Neutrophil (primary cell): ENCODE measurements around the gene WNT7B.

Source experiments
- H3K27ac ChIP-seq: fragments of 200-600 bp; sonication (generic); 2 replicates; pipeline ENCODE4 v1.5.1; 2016; ENCODE audit warnings: mild to moderate bottlenecking, moderate library complexity
- H3K27me3 ChIP-seq: fragments of 200-600 bp; sonication (generic); 2 replicates; pipeline ENCODE4 v1.6.0; 2016; ENCODE audit warnings: mild to moderate bottlenecking
- H3K36me3 ChIP-seq: fragments of 200-600 bp; sonication (generic); 2 replicates; pipeline ENCODE4 v1.5.1; 2017
- H3K4me1 ChIP-seq, 2 experiments: fragments of 200-600 bp in 1 of 2; sonication (generic) in 1 of 2; 1 replicate in 1 of 2; 2 replicates in 1 of 2; pipeline versions ENCODE4 v1.5.1 to v1.6.1; 2013 to 2016; ENCODE audit warnings: low read depth in 1 of 2, low read length in 1 of 2, mild to moderate bottlenecking in 1 of 2, moderate library complexity in 1 of 2; ENCODE audit not compliant: control insufficient read depth in 1 of 2, insufficient read depth in 1 of 2
- H3K4me3 ChIP-seq, 2 experiments: fragments of 200-600 bp in 1 of 2; sonication (generic) in 1 of 2; 1 replicate in 1 of 2; 2 replicates in 1 of 2; pipeline ENCODE4 v1.5.1; 2013 to 2016; ENCODE audit warnings: low read depth in 1 of 2, low read length in 1 of 2, mild to moderate bottlenecking in 1 of 2, moderate library complexity in 1 of 2
- H3K9me3 ChIP-seq: fragments of 200-600 bp; sonication (generic); 2 replicates; pipeline ENCODE4 v1.5.1; 2016
- TF ChIP-seq, protein P1 (sequence below): fragments of 200-600 bp; sonication (generic); IDR thresholded peaks from 2 replicates; pipeline ENCODE4 v1.5.1; 2016; ENCODE audit warnings: antibody characterized with exemption

The WNT7B gene

DNA sequence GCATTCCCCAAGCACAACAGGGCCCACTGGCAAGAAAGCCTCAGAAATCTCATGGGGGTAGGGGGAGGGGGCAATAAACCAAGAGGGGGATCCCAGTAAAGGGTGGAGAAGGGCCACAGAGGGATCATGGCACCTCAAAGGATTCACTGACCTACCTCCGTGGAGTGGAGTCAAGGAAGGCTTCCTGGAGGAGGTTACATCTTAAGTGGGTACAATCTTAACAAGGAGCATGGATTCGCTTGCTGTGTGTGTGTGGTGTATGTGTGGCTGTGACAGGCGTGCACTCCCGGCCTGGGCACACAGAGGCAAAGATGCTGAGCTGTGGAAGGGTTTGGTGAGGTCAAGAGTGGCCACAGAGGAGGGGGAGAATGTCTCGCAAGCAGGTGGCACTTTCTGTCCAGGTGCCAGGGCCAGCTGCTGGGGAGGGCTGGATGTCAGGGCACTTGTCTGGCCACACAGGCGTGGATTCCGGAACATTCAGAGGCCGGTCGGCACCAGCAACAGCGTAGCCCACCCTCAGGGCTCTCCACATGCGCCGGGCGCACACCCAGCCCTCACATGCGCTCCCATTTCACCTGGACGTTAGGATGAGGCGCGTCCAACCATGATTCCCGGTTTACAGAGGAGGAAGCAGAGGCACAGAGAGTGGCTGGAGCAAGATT is 43.3 kb downstream of the WNT7B start:
- H3K4me1 ChIP-seq = no peaks in the 10 kb centered on the region
- no peaks in the 10 kb centered on the region for H3K9me3 ChIP-seq
- H3K4me3 ChIP-seq = no peak overlapping the region
- H3K36me3 ChIP-seq = no peaks in the 10 kb centered on the region
- TF ChIP-seq, protein P1, sequence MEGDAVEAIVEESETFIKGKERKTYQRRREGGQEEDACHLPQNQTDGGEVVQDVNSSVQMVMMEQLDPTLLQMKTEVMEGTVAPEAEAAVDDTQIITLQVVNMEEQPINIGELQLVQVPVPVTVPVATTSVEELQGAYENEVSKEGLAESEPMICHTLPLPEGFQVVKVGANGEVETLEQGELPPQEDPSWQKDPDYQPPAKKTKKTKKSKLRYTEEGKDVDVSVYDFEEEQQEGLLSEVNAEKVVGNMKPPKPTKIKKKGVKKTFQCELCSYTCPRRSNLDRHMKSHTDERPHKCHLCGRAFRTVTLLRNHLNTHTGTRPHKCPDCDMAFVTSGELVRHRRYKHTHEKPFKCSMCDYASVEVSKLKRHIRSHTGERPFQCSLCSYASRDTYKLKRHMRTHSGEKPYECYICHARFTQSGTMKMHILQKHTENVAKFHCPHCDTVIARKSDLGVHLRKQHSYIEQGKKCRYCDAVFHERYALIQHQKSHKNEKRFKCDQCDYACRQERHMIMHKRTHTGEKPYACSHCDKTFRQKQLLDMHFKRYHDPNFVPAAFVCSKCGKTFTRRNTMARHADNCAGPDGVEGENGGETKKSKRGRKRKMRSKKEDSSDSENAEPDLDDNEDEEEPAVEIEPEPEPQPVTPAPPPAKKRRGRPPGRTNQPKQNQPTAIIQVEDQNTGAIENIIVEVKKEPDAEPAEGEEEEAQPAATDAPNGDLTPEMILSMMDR = no peak
- H3K27me3 ChIP-seq = peaks cover 58% of the 10 kb centered on the region
- no peak overlapping the region for H3K27ac ChIP-seq

DNA sequence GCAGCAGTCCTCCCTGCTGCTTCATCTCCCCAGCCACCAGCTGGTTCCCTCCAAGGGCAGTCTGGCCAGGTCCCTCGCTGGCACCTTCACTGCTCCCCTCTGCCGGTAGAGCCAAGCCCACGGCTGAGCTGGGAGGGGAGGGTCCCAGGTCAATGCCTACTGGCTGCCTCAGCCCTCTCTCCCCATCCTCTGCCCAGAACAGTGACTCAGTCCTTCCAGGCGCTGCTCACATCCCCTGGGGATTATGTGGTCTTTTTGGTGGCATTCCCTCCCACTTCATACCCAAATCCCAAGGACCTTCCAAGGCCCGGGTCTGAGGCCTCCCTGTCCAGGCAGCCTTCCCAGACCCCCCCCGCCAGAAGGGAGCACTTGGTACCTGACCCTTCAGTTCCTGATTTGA is 44.9 kb downstream of the WNT7B start:
- Histone ChIP-seq H3K9me3 (no peaks in the 10 kb centered on the region), H3K27ac (no peak overlapping the region), H3K4me1 (no peaks in the 10 kb centered on the region), H3K27me3 (peaks cover 58% of the 10 kb centered on the region), H3K36me3 (no peaks in the 10 kb centered on the region), H3K4me3 (no peak overlapping the region)
- TF ChIP-seq, protein P1 = no peak

DNA sequence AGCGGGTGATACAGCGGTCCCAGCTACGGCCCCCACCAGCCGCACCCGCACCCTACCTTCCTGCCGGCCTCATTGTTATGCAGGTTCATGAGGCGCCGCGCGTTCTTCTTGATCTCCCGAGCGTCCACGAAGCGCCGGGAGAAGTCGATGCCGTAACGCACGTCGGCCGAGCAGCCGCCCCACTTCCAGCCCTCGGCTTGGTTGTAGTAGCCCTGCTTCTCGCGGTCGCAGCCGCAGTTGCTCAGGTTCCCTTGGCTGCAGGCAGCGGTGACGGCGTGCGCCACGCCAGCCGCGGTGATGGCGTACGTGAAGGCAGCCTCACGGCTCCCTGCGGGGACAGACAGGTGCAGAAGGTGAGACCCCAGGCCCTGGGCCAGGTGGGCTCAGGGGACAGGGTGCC is 45.9 kb downstream of the WNT7B start:
- H3K27me3 ChIP-seq = peaks cover 58% of the 10 kb centered on the region
- TF ChIP-seq, protein P1 = no peak
- H3K9me3 ChIP-seq = no peaks in the 10 kb centered on the region
- no peak overlapping the region for H3K4me3 ChIP-seq
- no peak overlapping the region for H3K27ac ChIP-seq
- H3K4me1 ChIP-seq = no peaks in the 10 kb centered on the region
- H3K36me3 ChIP-seq = no peaks in the 10 kb centered on the region

DNA sequence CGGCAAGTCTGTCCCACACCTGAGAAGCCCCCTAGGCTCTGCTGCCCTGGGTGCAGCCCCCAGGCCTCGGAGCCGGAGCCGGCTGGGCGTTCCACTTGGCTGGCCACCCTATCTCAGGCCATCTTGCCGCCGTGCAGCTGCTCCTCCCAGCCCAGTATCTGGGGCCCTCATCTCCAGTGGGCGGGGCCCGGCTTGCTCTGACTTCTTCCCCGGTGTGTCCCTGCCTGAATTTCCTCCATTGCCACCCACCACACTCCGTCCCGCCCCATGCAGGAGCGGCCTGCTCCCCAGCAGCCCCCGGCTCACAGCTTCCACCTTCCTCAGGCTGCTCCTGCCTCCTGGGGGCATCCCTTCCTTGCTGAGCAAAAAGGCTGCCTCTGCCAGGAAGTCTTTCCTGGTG is 46.6 kb downstream of the WNT7B start:
- H3K27ac ChIP-seq = no peak overlapping the region
- no peak overlapping the region for H3K4me3 ChIP-seq
- H3K9me3 ChIP-seq = no peaks in the 10 kb centered on the region
- H3K36me3 ChIP-seq = no peaks in the 10 kb centered on the region
- TF ChIP-seq, protein P1 = no peak
- peaks cover 56% of the 10 kb centered on the region for H3K27me3 ChIP-seq
- no peaks in the 10 kb centered on the region for H3K4me1 ChIP-seq

DNA sequence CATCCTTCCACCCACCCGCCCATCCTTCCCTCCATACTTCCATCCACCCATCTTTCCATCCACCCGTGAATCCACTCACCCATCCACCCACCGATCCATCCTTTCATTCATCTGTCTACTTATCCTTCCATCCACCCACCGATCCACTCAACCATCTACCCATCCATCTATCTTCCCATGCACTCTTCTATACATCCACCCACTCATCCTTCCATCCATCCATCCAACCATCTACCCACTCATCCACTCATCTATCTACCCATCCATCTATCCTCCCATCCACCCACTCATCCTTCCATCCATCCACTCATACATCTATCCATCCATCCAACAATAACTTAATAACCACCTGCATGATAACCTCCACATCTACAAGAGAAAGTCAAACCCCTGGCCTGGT is 47.3 kb downstream of the WNT7B start:
- no peaks in the 10 kb centered on the region for H3K4me1 ChIP-seq
- no peaks in the 10 kb centered on the region for H3K9me3 ChIP-seq
- peaks cover 49% of the 10 kb centered on the region for H3K27me3 ChIP-seq
- no peaks in the 10 kb centered on the region for H3K36me3 ChIP-seq
- H3K27ac ChIP-seq = no peak overlapping the region
- TF ChIP-seq, protein P1 = no peak
- H3K4me3 ChIP-seq = no peak overlapping the region
